HepG2 (cell line): Measurements from ENCODE around the gene EEF1E1. TPM values are rescaled to one million over a fixed set of nuclear protein-coding genes. Genes with fewer than 3 reads are reported as not detected.

Experiments
- CEBPB ChIP-seq: IDR thresholded peaks from 2 replicates; pipeline ENCODE4 v1.6.1; 2011; ENCODE audit warnings: low read depth, low read length, improper control_type of control experiment, borderline replicate concordance
- CEBPG ChIP-seq: IDR thresholded peaks from 2 replicates; pipeline ENCODE4 v1.6.1; 2016
- CHD2 ChIP-seq: IDR thresholded peaks from 2 replicates; pipeline ENCODE4 v1.6.1; 2011; ENCODE audit warnings: low read depth, low read length, improper control_type of control experiment
- CREB1 ChIP-seq, 2 experiments: fragments of 450-650 bp in 1 of 2; IDR thresholded peaks; 2 replicates each; pipeline ENCODE4 v1.6.1; 2016 to 2017; ENCODE audit warnings: control low read depth in 1 of 2, mild to moderate bottlenecking in 1 of 2, missing compliant biosample characterization in 1 of 2, missing genetic modification characterization in 1 of 2
- FOSL2 ChIP-seq: sonication (generic); formaldehyde crosslinking; IDR thresholded peaks from 2 replicates; pipeline ENCODE4 v1.4.0; 2020; ENCODE audit warnings: missing genetic modification reagents
- FOXJ3 ChIP-seq: sonication (generic); formaldehyde crosslinking; IDR thresholded peaks from 2 replicates; pipeline ENCODE4 v1.4.0; 2020; ENCODE audit warnings: missing genetic modification reagents, mild to moderate bottlenecking, borderline replicate concordance
- GLMP ChIP-seq: sonication (generic); formaldehyde crosslinking; IDR thresholded peaks from 2 replicates; pipeline ENCODE4 v1.9.0; 2021; ENCODE audit warnings: missing genetic modification reagents, mild to moderate bottlenecking, borderline replicate concordance
- HDAC1 ChIP-seq: sonication (generic); formaldehyde crosslinking; IDR thresholded peaks from 2 replicates; pipeline ENCODE4 v1.5.1; 2020; ENCODE audit warnings: mild to moderate bottlenecking, missing genetic modification reagents
- HMG20B ChIP-seq: conservative IDR thresholded peaks from 2 replicates; pipeline ENCODE4 v1.6.1; 2016; ENCODE audit warnings: missing genetic modification reagents, missing compliant biosample characterization
- HNRNPL ChIP-seq: fragments of 200-400 bp; formaldehyde crosslinking; IDR thresholded peaks from 2 replicates; pipeline ENCODE4 v1.6.1; 2017; ENCODE audit warnings: mild to moderate bottlenecking, low read depth, low read length
- KAT8 ChIP-seq: IDR thresholded peaks from 2 replicates; pipeline ENCODE4 v1.6.1; 2016; ENCODE audit warnings: missing genetic modification reagents, missing compliant biosample characterization
- NCOA1 ChIP-seq: sonication (generic); formaldehyde crosslinking; IDR thresholded peaks from 2 replicates; pipeline ENCODE4 v1.9.0; 2021; ENCODE audit warnings: missing genetic modification reagents
- NFATC3 ChIP-seq: sonication (generic); formaldehyde crosslinking; IDR thresholded peaks from 2 replicates; pipeline ENCODE4 v1.5.1; 2020; ENCODE audit warnings: mild to moderate bottlenecking, missing genetic modification reagents
- REPIN1 ChIP-seq: sonication (generic); formaldehyde crosslinking; IDR thresholded peaks from 2 replicates; pipeline ENCODE4 v1.8.0; 2022; ENCODE audit warnings: missing genetic modification reagents, low read depth, mild to moderate bottlenecking, borderline replicate concordance
- STAG1 ChIP-seq: sonication (generic); formaldehyde crosslinking; IDR thresholded peaks from 2 replicates; pipeline ENCODE4 v1.4.0; 2020; ENCODE audit warnings: missing genetic modification reagents
- TCF7L2 ChIP-seq: IDR thresholded peaks from 2 replicates; pipeline ENCODE4 v1.6.1; 2011; ENCODE audit warnings: mild to moderate bottlenecking, low read depth, low read length, moderate library complexity
- TFE3 ChIP-seq: IDR thresholded peaks from 2 replicates; pipeline ENCODE4 v1.6.1; 2016
- TSC22D2 ChIP-seq: sonication (generic); formaldehyde crosslinking; IDR thresholded peaks from 2 replicates; pipeline ENCODE4 v1.5.1; 2020; ENCODE audit warnings: missing genetic modification reagents, mild to moderate bottlenecking, borderline replicate concordance
- ZBTB3 ChIP-seq: sonication (generic); formaldehyde crosslinking; IDR thresholded peaks from 2 replicates; pipeline ENCODE4 v1.4.0; 2020; ENCODE audit warnings: low read depth, mild to moderate bottlenecking, moderate library complexity, missing genetic modification reagents, borderline replicate concordance
- ZNF10 ChIP-seq: sonication (generic); formaldehyde crosslinking; IDR thresholded peaks from 2 replicates; pipeline ENCODE4 v1.4.0; 2020; ENCODE audit warnings: mild to moderate bottlenecking, low read depth, missing genetic modification reagents, borderline replicate concordance
- ZNF232 ChIP-seq: sonication (generic); formaldehyde crosslinking; IDR thresholded peaks from 2 replicates; pipeline ENCODE4 v1.4.0; 2020; ENCODE audit warnings: missing genetic modification reagents, borderline replicate concordance
- ZNF383 ChIP-seq: sonication (generic); formaldehyde crosslinking; IDR thresholded peaks from 2 replicates; pipeline ENCODE4 v1.4.0; 2020; ENCODE audit warnings: missing genetic modification reagents, mild to moderate bottlenecking, borderline replicate concordance
- ZNF713 ChIP-seq: sonication (generic); formaldehyde crosslinking; IDR thresholded peaks from 2 replicates; pipeline ENCODE4 v1.4.0; 2020; ENCODE audit warnings: mild to moderate bottlenecking, missing genetic modification reagents
- ZNF891 ChIP-seq: sonication (generic); formaldehyde crosslinking; IDR thresholded peaks from 2 replicates; pipeline ENCODE4 v1.5.0; 2020; ENCODE audit warnings: mild to moderate bottlenecking, missing genetic modification reagents
- ZUFSP ChIP-seq: sonication (generic); formaldehyde crosslinking; IDR thresholded peaks from 2 replicates; pipeline ENCODE4 v1.9.0; 2021; ENCODE audit warnings: missing genetic modification reagents, mild to moderate bottlenecking, borderline replicate concordance
- polyA plus RNA-seq, 8 experiments: library from polyadenylated mRNA; depleted of rRNA in 3 of 8; stranded (reverse) in 7 of 8; unstranded in 1 of 8; fragments of >200 nt; fragmentation: Illumina TruSeq in 4 of 8; extraction: Trizol in 4 of 8; gene quantifications; 2 replicates each; pipeline versions ENCODE4 v1.2.1 to v1.2.3, GENCODE V29; 2011 to 2016; ENCODE audit warnings: low read depth in 4 of 8, missing spikeins in 1 of 8, mixed read lengths in 1 of 8; ENCODE audit not compliant: insufficient read depth in 1 of 8
- total RNA-seq, 5 experiments: library from RNA; depleted of rRNA; stranded (reverse); fragments of >200 nt; fragmentation: Illumina TruSeq; extraction: Trizol; gene quantifications; 2 replicates each; pipeline ENCODE4 v1.2.3, GENCODE V29; 2016; ENCODE audit warnings: low read depth in 1 of 5
- TF ChIP-seq, protein P1 (sequence below): sonication (generic); formaldehyde crosslinking; IDR thresholded peaks from 2 replicates; pipeline ENCODE4 v1.5.0; 2020; ENCODE audit warnings: missing genetic modification reagents

The EEF1E1 gene
- total and polyA plus RNA-seq, 2 of the 13 experiments (the other 11 are each of a cell fraction or from before 2014, with no cell fraction given): 128 to 188 TPM

DNA sequence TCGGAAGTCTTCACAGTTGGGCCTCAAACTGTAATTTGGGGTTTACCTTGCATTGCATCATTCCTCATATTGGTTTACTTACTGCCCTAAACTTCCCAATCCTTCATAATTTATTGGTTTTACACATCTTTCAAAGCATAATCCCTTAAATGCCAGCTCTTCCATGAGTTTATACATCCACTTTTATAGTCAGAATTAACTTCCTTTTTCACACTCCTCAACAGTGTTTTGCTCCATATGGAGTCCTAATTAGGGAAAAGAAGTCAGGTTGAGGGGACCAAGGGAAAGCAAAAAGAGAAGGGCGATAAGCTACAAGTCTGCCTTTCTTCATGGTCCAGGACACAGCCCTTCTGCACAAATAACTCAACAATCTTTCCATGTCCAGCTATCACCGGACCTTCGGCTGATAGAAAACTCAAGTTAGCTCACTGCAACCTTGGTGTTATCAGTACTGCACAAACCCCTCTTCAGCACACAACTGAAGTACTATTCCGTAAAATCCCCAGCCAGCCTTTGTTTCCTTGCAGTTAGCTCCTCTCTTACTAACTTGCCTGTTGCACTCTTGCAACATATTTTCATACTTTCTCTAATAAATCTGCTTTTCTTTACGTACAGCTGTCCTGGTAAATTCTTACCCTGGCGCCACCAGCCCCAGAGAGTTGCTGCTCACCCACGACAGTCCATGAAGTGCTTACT, 2.0 kb downstream of the EEF1E1 start (continued):
- 0 out of 2 replicates have a peak, but pooled peaks have one; percentile 16 for TF ChIP-seq REPIN1 (CRISPR knock-in tag)
- no peak for TF ChIP-seq TCF7L2
- TF ChIP-seq ZBTB3 (CRISPR knock-in tag): no peak
- TF ChIP-seq, protein P1, sequence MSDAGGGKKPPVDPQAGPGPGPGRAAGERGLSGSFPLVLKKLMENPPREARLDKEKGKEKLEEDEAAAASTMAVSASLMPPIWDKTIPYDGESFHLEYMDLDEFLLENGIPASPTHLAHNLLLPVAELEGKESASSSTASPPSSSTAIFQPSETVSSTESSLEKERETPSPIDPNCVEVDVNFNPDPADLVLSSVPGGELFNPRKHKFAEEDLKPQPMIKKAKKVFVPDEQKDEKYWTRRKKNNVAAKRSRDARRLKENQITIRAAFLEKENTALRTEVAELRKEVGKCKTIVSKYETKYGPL (CRISPR knock-in tag): 0 out of 2 replicates have a peak, but pooled peaks have one; percentile 22
- no peak for TF ChIP-seq HNRNPL
- TF ChIP-seq NFATC3 (CRISPR knock-in tag): no peak
- no peak for TF ChIP-seq FOSL2 (CRISPR knock-in tag)
- no peak for TF ChIP-seq TSC22D2 (CRISPR knock-in tag)
- TF ChIP-seq HDAC1 (CRISPR knock-in tag): no peak
- TF ChIP-seq HMG20B: no peak
- no peak for TF ChIP-seq ZNF713
- TF ChIP-seq ZNF891 (CRISPR knock-in tag): no peak
- TF ChIP-seq CEBPB: peak; percentile 44; the same call in 1 of the 2 replicates
- TF ChIP-seq KAT8 (CRISPR knock-in tag): no peak
- TF ChIP-seq GLMP (CRISPR knock-in tag): no peak
- TF ChIP-seq NCOA1: no peak
- TF ChIP-seq TFE3: no peak
- no peak for TF ChIP-seq CHD2
- 0 out of 2 replicates have a peak, but pooled peaks have one; percentile 18 for TF ChIP-seq FOXJ3 (CRISPR knock-in tag)
- peak; percentile 45; the same call in 1 of the 2 replicates for TF ChIP-seq CEBPG (CRISPR knock-in tag)
- no peak for TF ChIP-seq STAG1 (CRISPR knock-in tag)
- TF ChIP-seq ZNF383 (CRISPR knock-in tag): no peak
- TF ChIP-seq ZUFSP: no peak
- no peak for TF ChIP-seq ZNF10 (CRISPR knock-in tag)
- no peak for TF ChIP-seq CREB1 (IDR thresholded peaks at IDR 0.05)
- no peak for TF ChIP-seq CREB1 (CRISPR knock-in tag; IDR thresholded peaks at IDR 0.05)
- TF ChIP-seq ZNF232 (CRISPR knock-in tag): no peak
